ENCODE data around the gene MESP1.
A peak's percentile ranks its signal among the peaks of the same experiment; 100 is the strongest.

Gene MESP1

GRCh38 chr15:89754361-89755154 is 3.5 kb upstream of the MESP1 start:
- no peak for DNase-seq (ENCODE audit: low spot score)
- TF ChIP-seq, protein P1, sequence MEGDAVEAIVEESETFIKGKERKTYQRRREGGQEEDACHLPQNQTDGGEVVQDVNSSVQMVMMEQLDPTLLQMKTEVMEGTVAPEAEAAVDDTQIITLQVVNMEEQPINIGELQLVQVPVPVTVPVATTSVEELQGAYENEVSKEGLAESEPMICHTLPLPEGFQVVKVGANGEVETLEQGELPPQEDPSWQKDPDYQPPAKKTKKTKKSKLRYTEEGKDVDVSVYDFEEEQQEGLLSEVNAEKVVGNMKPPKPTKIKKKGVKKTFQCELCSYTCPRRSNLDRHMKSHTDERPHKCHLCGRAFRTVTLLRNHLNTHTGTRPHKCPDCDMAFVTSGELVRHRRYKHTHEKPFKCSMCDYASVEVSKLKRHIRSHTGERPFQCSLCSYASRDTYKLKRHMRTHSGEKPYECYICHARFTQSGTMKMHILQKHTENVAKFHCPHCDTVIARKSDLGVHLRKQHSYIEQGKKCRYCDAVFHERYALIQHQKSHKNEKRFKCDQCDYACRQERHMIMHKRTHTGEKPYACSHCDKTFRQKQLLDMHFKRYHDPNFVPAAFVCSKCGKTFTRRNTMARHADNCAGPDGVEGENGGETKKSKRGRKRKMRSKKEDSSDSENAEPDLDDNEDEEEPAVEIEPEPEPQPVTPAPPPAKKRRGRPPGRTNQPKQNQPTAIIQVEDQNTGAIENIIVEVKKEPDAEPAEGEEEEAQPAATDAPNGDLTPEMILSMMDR (conservative IDR thresholded peaks at IDR 0.05; ENCODE audit: low read depth): no peak
- ChIA-PET POLR2A (ENCODE audit: low non-redundant PET) (no interaction called here), CTCF (interaction anchor here (0.9 to 1.2 kb wide), 2 partner anchors 123 to 134 kb away, joined by 3 to 4 read pairs; no protein-coding TSS in a partner anchor)
- no peak overlapping the region for H3K27ac ChIP-seq

DNA sequence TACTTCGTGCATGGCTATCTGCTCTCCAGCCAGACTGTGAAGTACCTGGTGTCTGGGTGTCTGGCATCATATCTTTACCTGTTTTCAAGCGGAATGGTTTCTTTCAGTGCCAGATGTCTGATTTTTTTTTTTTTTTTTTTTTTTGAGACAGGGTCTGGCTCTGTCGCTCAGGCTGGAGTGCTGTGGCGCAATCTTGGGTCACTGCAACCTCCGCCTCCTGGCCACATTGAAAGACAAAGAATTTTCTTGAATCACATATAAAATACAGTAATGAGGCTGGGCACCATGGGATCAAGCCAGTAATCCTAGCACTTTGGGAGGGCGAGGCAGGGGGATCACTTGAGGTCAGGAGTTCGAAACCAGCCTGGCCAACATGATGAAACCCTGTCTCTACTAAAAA is 2.8 kb upstream of the MESP1 start:
- TF ChIP-seq, protein P1 (conservative IDR thresholded peaks at IDR 0.05; ENCODE audit: low read depth): no peak
- CTCF ChIA-PET: interaction anchor here (0.9 kb wide), 1 partner anchor 124 kb away, joined by 4 read pairs; no protein-coding TSS in a partner anchor
- no peak overlapping the region for H3K27ac ChIP-seq
- POLR2A ChIA-PET (ENCODE audit: low non-redundant PET): interaction anchor here (0.6 kb wide), 1 partner anchor 19 kb away, joined by 4 read pairs; no protein-coding TSS in a partner anchor
- DNase-seq (ENCODE audit: low spot score): no peak

- TF ChIP-seq, protein P1 (conservative IDR thresholded peaks at IDR 0.05; ENCODE audit: low read depth): no peak
- H3K27ac ChIP-seq: no peak overlapping the region
- CTCF ChIA-PET: interaction anchor here (0.9 to 2.2 kb wide), 4 partner anchors 9 to 136 kb away, joined by 3 to 9 read pairs (median 6); no protein-coding TSS in a partner anchor
- DNase-seq (ENCODE audit: low spot score): peak; percentile 34
- POLR2A ChIA-PET (ENCODE audit: low non-redundant PET): interaction anchor here (0.9 kb wide), 1 partner anchor 142 kb away, joined by 4 read pairs; the partner anchor contains the start of gene AP3S2
Measured at GRCh38 chr15:89751748-89752147, 699 bp upstream of the MESP1 start.

- CTCF ChIA-PET: interaction anchor here (0.6 to 2.2 kb wide), 7 partner anchors 10 to 125 kb away, joined by 3 to 9 read pairs (median 4); partner anchors contain the start of gene MESP2
- H3K27ac ChIP-seq: peak overlapping the region; percentile 69
- TF ChIP-seq, protein P1 (conservative IDR thresholded peaks at IDR 0.05; ENCODE audit: low read depth): no peak
- POLR2A ChIA-PET (ENCODE audit: low non-redundant PET): no interaction called here
- no peak for DNase-seq (ENCODE audit: low spot score)
Measured at GRCh38 chr15:89749951-89750559, 994 bp downstream of the MESP1 start.

GRCh38 chr15:89749526-89749925 is 1.5 kb downstream of the MESP1 start:
- TF ChIP-seq, protein P1 (conservative IDR thresholded peaks at IDR 0.05; ENCODE audit: low read depth): no peak
- no peak for DNase-seq (ENCODE audit: low spot score)
- H3K27ac ChIP-seq: no peak overlapping the region
- POLR2A ChIA-PET (ENCODE audit: low non-redundant PET): no interaction called here
- CTCF ChIA-PET: interaction anchor here (0.6 to 1.5 kb wide), 6 partner anchors 9 to 125 kb away, joined by 3 to 7 read pairs (median 3); no protein-coding TSS in a partner anchor

DNA sequence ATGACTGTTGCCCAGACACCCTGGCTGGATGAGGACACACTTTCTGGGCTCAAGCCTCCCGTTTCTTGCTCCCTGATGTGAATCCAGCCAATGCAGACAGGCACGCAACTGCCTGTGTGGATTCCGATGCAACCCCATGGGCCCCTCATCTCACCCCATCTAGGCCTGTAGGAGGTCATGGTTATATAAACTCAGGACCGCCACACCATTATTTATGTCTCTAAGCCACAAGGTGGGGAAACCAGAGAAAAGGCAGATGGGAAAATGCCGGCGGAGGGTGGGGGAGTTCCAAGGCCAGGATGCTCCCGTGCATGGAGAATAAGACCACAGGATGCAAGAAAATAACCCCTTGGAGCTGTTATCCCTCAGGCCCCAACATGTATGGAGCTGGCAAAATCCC is 2.0 kb downstream of the MESP1 start:
- no peak for DNase-seq (ENCODE audit: low spot score)
- no peak overlapping the region for H3K27ac ChIP-seq
- POLR2A ChIA-PET (ENCODE audit: low non-redundant PET): no interaction called here
- TF ChIP-seq, protein P1 (conservative IDR thresholded peaks at IDR 0.05; ENCODE audit: low read depth): no peak
- CTCF ChIA-PET: interaction anchor here (0.6 to 1.5 kb wide), 5 partner anchors 9 to 126 kb away, joined by 3 to 4 read pairs (median 3); no protein-coding TSS in a partner anchor
